ENCODE results near the gene C3.

DNA sequence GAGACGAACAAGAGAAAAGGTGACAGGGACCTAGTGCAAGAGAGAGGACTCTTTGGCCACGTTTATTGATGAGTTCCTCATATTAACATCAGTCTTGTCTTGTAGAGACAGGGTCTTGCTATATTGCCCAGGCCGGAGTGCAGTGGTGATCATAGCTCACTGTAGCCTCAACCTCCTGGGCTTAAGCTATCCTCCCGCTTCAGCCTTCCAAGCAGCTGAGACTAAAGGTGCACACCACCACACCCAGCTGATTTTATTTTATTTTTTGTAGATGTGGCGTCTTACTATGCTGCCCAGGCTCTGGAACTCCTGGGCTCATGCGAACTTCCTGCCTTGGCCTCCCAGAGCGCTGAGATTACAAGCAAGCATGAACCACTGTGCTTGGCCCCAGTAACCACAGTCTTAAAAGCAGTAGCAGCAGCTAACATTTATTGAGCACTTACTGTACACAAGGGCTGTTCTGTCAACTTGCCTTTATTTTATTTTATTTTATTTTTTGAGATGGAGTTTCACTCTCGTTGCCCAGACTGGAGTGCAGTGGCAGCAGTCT is 47.9 kb upstream of the C3 start:
- TF ChIP-seq, protein P1, sequence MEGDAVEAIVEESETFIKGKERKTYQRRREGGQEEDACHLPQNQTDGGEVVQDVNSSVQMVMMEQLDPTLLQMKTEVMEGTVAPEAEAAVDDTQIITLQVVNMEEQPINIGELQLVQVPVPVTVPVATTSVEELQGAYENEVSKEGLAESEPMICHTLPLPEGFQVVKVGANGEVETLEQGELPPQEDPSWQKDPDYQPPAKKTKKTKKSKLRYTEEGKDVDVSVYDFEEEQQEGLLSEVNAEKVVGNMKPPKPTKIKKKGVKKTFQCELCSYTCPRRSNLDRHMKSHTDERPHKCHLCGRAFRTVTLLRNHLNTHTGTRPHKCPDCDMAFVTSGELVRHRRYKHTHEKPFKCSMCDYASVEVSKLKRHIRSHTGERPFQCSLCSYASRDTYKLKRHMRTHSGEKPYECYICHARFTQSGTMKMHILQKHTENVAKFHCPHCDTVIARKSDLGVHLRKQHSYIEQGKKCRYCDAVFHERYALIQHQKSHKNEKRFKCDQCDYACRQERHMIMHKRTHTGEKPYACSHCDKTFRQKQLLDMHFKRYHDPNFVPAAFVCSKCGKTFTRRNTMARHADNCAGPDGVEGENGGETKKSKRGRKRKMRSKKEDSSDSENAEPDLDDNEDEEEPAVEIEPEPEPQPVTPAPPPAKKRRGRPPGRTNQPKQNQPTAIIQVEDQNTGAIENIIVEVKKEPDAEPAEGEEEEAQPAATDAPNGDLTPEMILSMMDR (IDR thresholded peaks at IDR 0.05; ENCODE audit: poor library complexity) = no peak
- TF ChIP-seq EZH2phosphoT487 (IDR thresholded peaks at IDR 0.05; ENCODE audit: low read depth, severe bottlenecking, unreplicated experiment) (no peak), EZH2 (IDR thresholded peaks at IDR 0.05; ENCODE audit: borderline replicate concordance) (no peak)

All from hepatocyte (in vitro differentiated cells).